ENCODE results near the gene SCPEP1. TPM values are rescaled to one million over a fixed set of nuclear protein-coding genes. Genes with fewer than 3 reads are reported as not detected.

SCPEP1 gene
- total RNA-seq, 1 experiment from 2014 or later: 19.4 TPM

DNA sequence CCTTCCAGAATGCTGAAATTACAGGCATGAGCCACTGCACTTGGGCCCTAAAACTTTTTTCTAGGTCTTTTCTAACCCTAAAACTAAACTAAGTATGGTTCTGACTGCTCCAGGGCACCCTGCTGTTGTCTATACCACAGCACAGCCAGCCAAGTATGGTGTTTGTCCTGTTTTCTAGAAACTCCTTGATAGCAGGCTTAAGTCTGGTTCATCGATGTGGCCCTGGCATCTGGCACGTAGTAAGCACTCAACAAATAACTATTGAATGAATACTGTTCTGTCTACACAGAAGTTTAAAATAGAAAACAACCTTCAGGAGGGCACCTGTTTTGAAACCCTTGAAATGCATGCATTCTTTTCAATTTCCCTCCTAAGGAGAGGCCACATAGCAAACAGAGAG is 62.6 kb downstream of the SCPEP1 start:
- TF ChIP-seq EZH2 (IDR thresholded peaks at IDR 0.05; ENCODE audit: low read depth) (no peak), CTCF (conservative IDR thresholded peaks at IDR 0.05) (no peak)
- Histone ChIP-seq H2AFZ (no peak overlapping the region), H3K9me3 (ENCODE audit: insufficient read depth, low read depth) (no peaks in the 10 kb centered on the region), H3K36me3 (ENCODE audit: low read depth) (no peaks in the 10 kb centered on the region), H3K4me3 (no peak overlapping the region), H3K4me1 (replicated peaks; ENCODE audit: insufficient read depth) (peaks cover 23% of the 10 kb centered on the region), H3K79me2 (ENCODE audit: low read depth) (no peaks in the 10 kb centered on the region), H3F3A (ENCODE audit: insufficient read depth, low read depth) (peaks cover 8% of the 10 kb centered on the region; the same call in 1 of the 2 replicates), H3K27ac (no peak overlapping the region), H3K9me2 (ENCODE audit: insufficient read depth) (no peaks in the 10 kb centered on the region), H3K4me2 (no peak overlapping the region), H3K27me3 (ENCODE audit: insufficient read depth, low read depth) (no peaks in the 10 kb centered on the region), H4K20me1 (ENCODE audit: insufficient read depth) (no peaks in the 10 kb centered on the region)
- CTCF ChIA-PET: no interaction called here
- DNase-seq: no peak
- intact Hi-C loops (cut with micrococcal nuclease; ENCODE audit: unreplicated experiment): no loop called here
- BruUV-seq (replicated peaks): no TSS peak
- POLR2A ChIA-PET (ENCODE audit: unreplicated experiment): no interaction called here

- no peak overlapping the region for H3K4me3 ChIP-seq
- BruUV-seq (replicated peaks): no TSS peak
- no peak overlapping the region for H3K27ac ChIP-seq
- H3K36me3 ChIP-seq (ENCODE audit: low read depth): no peaks in the 10 kb centered on the region
- no peak for TF ChIP-seq EZH2 (IDR thresholded peaks at IDR 0.05; ENCODE audit: low read depth)
- TF ChIP-seq CTCF (conservative IDR thresholded peaks at IDR 0.05): no peak
- H3K4me2 ChIP-seq: no peak overlapping the region
- POLR2A ChIA-PET (ENCODE audit: unreplicated experiment): no interaction called here
- H3K9me2 ChIP-seq (ENCODE audit: insufficient read depth): no peaks in the 10 kb centered on the region
- no peaks in the 10 kb centered on the region for H3K79me2 ChIP-seq (ENCODE audit: low read depth)
- H3F3A ChIP-seq (ENCODE audit: insufficient read depth, low read depth): no peaks in the 10 kb centered on the region
- CTCF ChIA-PET: no interaction called here
- DNase-seq: no peak
- no peaks in the 10 kb centered on the region for H3K9me3 ChIP-seq (ENCODE audit: insufficient read depth, low read depth)
- peaks cover 4% of the 10 kb centered on the region; the same call in 1 of the 2 replicates for H3K4me1 ChIP-seq (replicated peaks; ENCODE audit: insufficient read depth)
- intact Hi-C loops (cut with micrococcal nuclease; ENCODE audit: unreplicated experiment): no loop called here
- H2AFZ ChIP-seq: no peak overlapping the region
- no peaks in the 10 kb centered on the region for H4K20me1 ChIP-seq (ENCODE audit: insufficient read depth)
- no peaks in the 10 kb centered on the region for H3K27me3 ChIP-seq (ENCODE audit: insufficient read depth, low read depth)
Measured at GRCh38 chr17:57043276-57043675, 65.3 kb downstream of the SCPEP1 start.

- ChIA-PET POLR2A (ENCODE audit: unreplicated experiment) (no interaction called here), CTCF (interaction anchor here (0.6 kb wide), 1 partner anchor 193 kb away, joined by 3 read pairs; no protein-coding TSS in a partner anchor)
- H3K4me1 ChIP-seq (replicated peaks; ENCODE audit: insufficient read depth): peaks cover 4% of the 10 kb centered on the region; the same call in 1 of the 2 replicates
- H3F3A ChIP-seq (ENCODE audit: insufficient read depth, low read depth): no peaks in the 10 kb centered on the region
- H3K79me2 ChIP-seq (ENCODE audit: low read depth): no peaks in the 10 kb centered on the region
- TF ChIP-seq CTCF (conservative IDR thresholded peaks at IDR 0.05): no peak
- TF ChIP-seq EZH2 (IDR thresholded peaks at IDR 0.05; ENCODE audit: low read depth): no peak
- H3K4me3 ChIP-seq: no peak overlapping the region
- no peaks in the 10 kb centered on the region for H4K20me1 ChIP-seq (ENCODE audit: insufficient read depth)
- no peaks in the 10 kb centered on the region for H3K9me3 ChIP-seq (ENCODE audit: insufficient read depth, low read depth)
- DNase-seq: no peak
- BruUV-seq (replicated peaks): no TSS peak
- H3K36me3 ChIP-seq (ENCODE audit: low read depth): no peaks in the 10 kb centered on the region
- no peak overlapping the region for H3K4me2 ChIP-seq
- intact Hi-C loops (cut with micrococcal nuclease; ENCODE audit: unreplicated experiment): no loop called here
- no peaks in the 10 kb centered on the region for H3K9me2 ChIP-seq (ENCODE audit: insufficient read depth)
- H2AFZ ChIP-seq: no peak overlapping the region
- H3K27me3 ChIP-seq (ENCODE audit: insufficient read depth, low read depth): no peaks in the 10 kb centered on the region
- no peak overlapping the region for H3K27ac ChIP-seq
Measured at GRCh38 chr17:57044976-57045867, 67.3 kb downstream of the SCPEP1 start.

Data from PC-9 (cell line).